Ishikawa (cell line): ENCODE results near the gene SEC61A1.

Source experiments
- CEBPB ChIP-seq: IDR thresholded peaks from 2 replicates; pipeline ENCODE4 v1.6.1; 2012
- CREB1 ChIP-seq: IDR thresholded peaks from 2 replicates; pipeline ENCODE4 v1.6.1; 2012; ENCODE audit warnings: low read depth
- EGR1 ChIP-seq: IDR thresholded peaks from 2 replicates; pipeline ENCODE4 v1.6.1; 2012
- EP300 ChIP-seq: IDR thresholded peaks from 2 replicates; pipeline ENCODE4 v1.6.1; 2012; ENCODE audit warnings: borderline replicate concordance
- FOXM1 ChIP-seq: IDR thresholded peaks from 2 replicates; pipeline ENCODE4 v1.6.1; 2012; ENCODE audit warnings: low read depth, borderline replicate concordance
- MAX ChIP-seq: IDR thresholded peaks from 2 replicates; pipeline ENCODE4 v1.6.1; 2012
- NFIC ChIP-seq: IDR thresholded peaks from 2 replicates; pipeline ENCODE4 v1.6.1; 2012
- RAD21 ChIP-seq: IDR thresholded peaks from 2 replicates; pipeline ENCODE4 v1.6.1; 2012; ENCODE audit warnings: low read depth
- REST ChIP-seq: IDR thresholded peaks from 2 replicates; pipeline ENCODE4 v1.6.1; 2012; ENCODE audit warnings: low read depth, mild to moderate bottlenecking
- TAF1 ChIP-seq: IDR thresholded peaks from 2 replicates; pipeline ENCODE4 v1.6.1; 2012; ENCODE audit warnings: low read depth, mild to moderate bottlenecking
- TCF12 ChIP-seq: IDR thresholded peaks from 2 replicates; pipeline ENCODE4 v1.6.1; 2012; ENCODE audit warnings: low read depth
- TEAD4 ChIP-seq: IDR thresholded peaks from 2 replicates; pipeline ENCODE4 v1.6.1; 2012
- USF1 ChIP-seq: IDR thresholded peaks from 2 replicates; pipeline ENCODE4 v1.6.1; 2012
- YY1 ChIP-seq: IDR thresholded peaks from 2 replicates; pipeline ENCODE4 v1.6.1; 2012; ENCODE audit warnings: low read depth
- ZBTB7A ChIP-seq: IDR thresholded peaks from 2 replicates; pipeline ENCODE4 v1.6.1; 2012; ENCODE audit warnings: low read depth

Gene SEC61A1

GRCh38 chr3:128080323-128081080 is 28.3 kb downstream of the SEC61A1 start:
- no peak for TF ChIP-seq REST

GRCh38 chr3:128081226-128081625 is 29.0 kb downstream of the SEC61A1 start:
- TF ChIP-seq FOXM1 (no peak), RAD21 (no peak), EP300 (no peak), EGR1 (no peak), YY1 (no peak), TAF1 (no peak), NFIC (no peak), CEBPB (no peak)

- no peak for TF ChIP-seq CEBPB
- no peak for TF ChIP-seq CREB1
- no peak for TF ChIP-seq NFIC
- no peak for TF ChIP-seq TEAD4
- no peak for TF ChIP-seq REST
- TF ChIP-seq USF1: no peak
- TF ChIP-seq YY1: no peak
- TF ChIP-seq ZBTB7A: no peak
- no peak for TF ChIP-seq EGR1
- no peak for TF ChIP-seq TAF1
- TF ChIP-seq EP300: no peak
- no peak for TF ChIP-seq FOXM1
- TF ChIP-seq RAD21: no peak
- no peak for TF ChIP-seq TCF12
- TF ChIP-seq MAX: no peak
Measured at GRCh38 chr3:128081846-128082245, 29.6 kb downstream of the SEC61A1 start.

- no peak for TF ChIP-seq TCF12
- TF ChIP-seq CREB1: no peak
- TF ChIP-seq ZBTB7A: no peak
- TF ChIP-seq YY1: no peak
Measured at GRCh38 chr3:128082546-128082945, 30.3 kb downstream of the SEC61A1 start.

- TF ChIP-seq RAD21 (no peak), NFIC (no peak), CREB1 (no peak)
Measured at GRCh38 chr3:128083396-128083795, 31.2 kb downstream of the SEC61A1 start.

- TF ChIP-seq YY1: no peak
- TF ChIP-seq MAX: no peak
- TF ChIP-seq NFIC: no peak
- TF ChIP-seq TAF1: no peak
- TF ChIP-seq TCF12: no peak
- TF ChIP-seq RAD21: no peak
- no peak for TF ChIP-seq REST
Measured at GRCh38 chr3:128083980-128084674, 31.9 kb downstream of the SEC61A1 start.
